HepG2 (cell line): ENCODE data around the gene AMOTL1. TPM values are rescaled to one million over a fixed set of nuclear protein-coding genes. Genes with fewer than 3 reads are reported as not detected.

ENCODE experiments used
- ATAC-seq: fragments of 200-7000 bp; cut with Tn5 transposase; 3 replicates; pipeline ENCODE4 v1.9.1; 2020; ENCODE audit warnings: mild to moderate bottlenecking, moderate library complexity
- BruUV-seq: library from RNA; stranded (reverse); fragments of 400-500 nt; replicated peaks from 2 replicates; lab custom pipeline; 2021; lab: Mats Ljungman, UMichigan
- CTCF ChIA-PET: fragments of 300-600 bp; formaldehyde crosslinking; extraction: SDS; loops from one replicate; lab custom pipeline; 2021; ENCODE audit warnings: low total read pairs, inconsistent platforms, low intra/inter-chr PET ratio; lab: Yijun Ruan, JAX
- POLR2A ChIA-PET: fragments of 350-600 bp; sonication (Branson Sonifier 250); formaldehyde crosslinking; loops from one replicate; lab custom pipeline; 2020; ENCODE audit warnings: antibody characterized with exemption, inconsistent platforms; lab: Yijun Ruan, JAX
- DNase-seq: peaks from one replicate; pipeline ENCODE4 v3.0.0-alpha.2; 2015; ENCODE audit warnings: low spot score
- FAIRE-seq: peaks from 3 replicates; lab custom pipeline; 2011; peaks lifted over from hg19 to GRCh38; lab: Jason Lieb, UNC
- H2AFZ ChIP-seq: one replicate; pipeline ENCODE4 v1.6.1; 2011; ENCODE audit warnings: low read length, inconsistent platforms
- H3K27ac ChIP-seq: fragments of 300-600 bp; 3 replicates; pipeline ENCODE4 v1.8.0; 2011; ENCODE audit warnings: mixed run types, mild to moderate bottlenecking, mixed read lengths, low read length, inconsistent platforms; ENCODE audit not compliant: insufficient read depth; ENCODE audit errors: extremely low read length
- H3K27me3 ChIP-seq, 2 experiments: fragments of 200-600 bp in 1 of 2; 2 replicates in 1 of 2; 3 replicates in 1 of 2; pipeline versions ENCODE4 v1.6.0 to v1.8.0; 2011; ENCODE audit warnings: low read length in 2 of 2, mild to moderate bottlenecking in 2 of 2, moderate library complexity in 2 of 2, inconsistent platforms in 1 of 2; ENCODE audit not compliant: insufficient read depth in 2 of 2, control insufficient read depth in 1 of 2
- H3K36me3 ChIP-seq, 2 experiments: fragments of 200-600 bp in 1 of 2; replicated peaks in 1 of 2; 2 replicates in 1 of 2; 3 replicates in 1 of 2; pipeline versions ENCODE4 v1.5.1 to v1.8.0; 2011; ENCODE audit warnings: low read length in 2 of 2, inconsistent platforms in 1 of 2; ENCODE audit not compliant: insufficient read depth in 2 of 2, control insufficient read depth in 1 of 2
- H3K4me1 ChIP-seq: 2 replicates; pipeline ENCODE4 v1.5.1; 2012; ENCODE audit warnings: low read length, inconsistent platforms; ENCODE audit not compliant: insufficient read depth
- H3K4me2 ChIP-seq: 2 replicates; pipeline ENCODE4 v1.6.0; 2011; ENCODE audit warnings: low read depth, low read length, inconsistent platforms
- H3K4me3 ChIP-seq, 3 experiments: fragments of 200-600 bp in 1 of 3; sonication (generic), shearing (Covaris generic) in 1 of 3; replicated peaks in 1 of 3; 2 replicates each; pipeline ENCODE4 v1.5.1; 2011 to 2016; ENCODE audit warnings: low read length in 3 of 3, inconsistent platforms in 2 of 3, low read depth in 2 of 3, mild to moderate bottlenecking in 2 of 3, control low read depth in 1 of 3, mixed read lengths in 1 of 3; ENCODE audit not compliant: insufficient read depth in 1 of 3
- H3K79me2 ChIP-seq: one replicate; pipeline ENCODE4 v1.6.1; 2011; ENCODE audit warnings: low read length, inconsistent platforms; ENCODE audit not compliant: insufficient read depth
- H3K9ac ChIP-seq: 2 replicates; pipeline ENCODE4 v1.6.0; 2011; ENCODE audit warnings: mild to moderate bottlenecking, low read depth, low read length, inconsistent platforms; ENCODE audit not compliant: insufficient read depth
- H3K9me3 ChIP-seq: 2 replicates; pipeline ENCODE4 v1.5.1; 2012; ENCODE audit warnings: mild to moderate bottlenecking, low read length
- H4K20me1 ChIP-seq: 2 replicates; pipeline ENCODE4 v1.6.0; 2011; ENCODE audit warnings: inconsistent platforms, mild to moderate bottlenecking, low read length, moderate library complexity; ENCODE audit not compliant: insufficient read depth
- CHD4 ChIP-seq: fragments of 200-600 bp; sonication (generic); IDR thresholded peaks from 2 replicates; pipeline ENCODE4 v1.7.0; 2017; ENCODE audit warnings: mild to moderate bottlenecking, low read length, borderline replicate concordance
- NFE2L1 ChIP-seq: sonication (generic); formaldehyde crosslinking; IDR thresholded peaks from 2 replicates; pipeline ENCODE4 v1.4.0; 2020; ENCODE audit warnings: missing genetic modification reagents, mild to moderate bottlenecking, borderline replicate concordance
- SP1 ChIP-seq, 2 experiments: fragments of 450-650 bp in 1 of 2; sonication (generic) in 1 of 2; formaldehyde crosslinking in 1 of 2; IDR thresholded peaks; 2 replicates each; pipeline versions ENCODE4 v1.4.0 to v1.6.1; 2016 to 2020; ENCODE audit warnings: missing genetic modification reagents in 1 of 2
- ZEB1 ChIP-seq: IDR thresholded peaks from 2 replicates; pipeline ENCODE4 v1.6.1; 2012; ENCODE audit warnings: mild to moderate bottlenecking, low read depth, inconsistent platforms; ENCODE audit not compliant: insufficient replicate concordance
- ZFYVE20 ChIP-seq: sonication (generic); formaldehyde crosslinking; IDR thresholded peaks from 2 replicates; pipeline ENCODE4 v1.8.0; 2023; ENCODE audit warnings: low read depth, mild to moderate bottlenecking, moderate library complexity, missing genetic modification reagents, borderline replicate concordance
- ZNF468 ChIP-seq: sonication (generic); formaldehyde crosslinking; IDR thresholded peaks from 2 replicates; pipeline ENCODE4 v1.8.0; 2022; ENCODE audit warnings: mild to moderate bottlenecking, moderate library complexity, missing genetic modification reagents
- ZNF496 ChIP-seq: sonication (generic); formaldehyde crosslinking; IDR thresholded peaks from 2 replicates; pipeline ENCODE4 v1.8.1; 2023; ENCODE audit warnings: mild to moderate bottlenecking, moderate library complexity, missing genetic modification reagents; ENCODE audit not compliant: insufficient replicate concordance
- ZNF607 ChIP-seq: sonication (generic); formaldehyde crosslinking; IDR thresholded peaks from 2 replicates; pipeline ENCODE4 v1.5.1; 2020; ENCODE audit warnings: missing genetic modification reagents, mild to moderate bottlenecking, borderline replicate concordance
- ZNF790 ChIP-seq: sonication (generic); formaldehyde crosslinking; IDR thresholded peaks from 2 replicates; pipeline ENCODE4 v1.8.0; 2022; ENCODE audit warnings: missing genetic modification reagents, mild to moderate bottlenecking, borderline replicate concordance
- ZNF850 ChIP-seq: sonication (generic); formaldehyde crosslinking; conservative IDR thresholded peaks from 2 replicates; pipeline ENCODE4 v1.9.0; 2021; ENCODE audit warnings: mild to moderate bottlenecking, missing genetic modification reagents
- WGBS: methylation state at CpG from one replicate; pipeline ENCODE4 v1.1.6; 2017; ENCODE audit warnings: low lambda C conversion rate; 5-methylcytosine and 5-hydroxymethylcytosine counted together
- in situ Hi-C: cut with HindIII; loops from 2 replicates; pipeline ENCODE4 v1.10.0; 2017; ENCODE audit warnings: low pct_unique_long_range_greater_than_20kb; ENCODE audit not compliant: extremely low pct_ligation_motif_present
- intact Hi-C: fragments of 100-400 bp; cut with micrococcal nuclease; formaldehyde crosslinking; loops from one replicate; pipeline ENCODE4 v1.10.0; 2022; ENCODE audit not compliant: unreplicated experiment
- polyA plus RNA-seq, 8 experiments: library from polyadenylated mRNA; depleted of rRNA in 3 of 8; stranded (reverse) in 7 of 8; unstranded in 1 of 8; fragments of >200 nt; fragmentation: Illumina TruSeq in 4 of 8; extraction: Trizol in 4 of 8; gene quantifications; 2 replicates each; pipeline versions ENCODE4 v1.2.1 to v1.2.3, GENCODE V29; 2011 to 2016; ENCODE audit warnings: low read depth in 4 of 8, missing spikeins in 1 of 8, mixed read lengths in 1 of 8; ENCODE audit not compliant: insufficient read depth in 1 of 8
- total RNA-seq, 5 experiments: library from RNA; depleted of rRNA; stranded (reverse); fragments of >200 nt; fragmentation: Illumina TruSeq; extraction: Trizol; gene quantifications; 2 replicates each; pipeline ENCODE4 v1.2.3, GENCODE V29; 2016; ENCODE audit warnings: low read depth in 1 of 5
- TF ChIP-seq, protein P1 (sequence below): sonication (generic); formaldehyde crosslinking; IDR thresholded peaks from 2 replicates; pipeline ENCODE4 v1.4.0; 2020; ENCODE audit warnings: mild to moderate bottlenecking, missing genetic modification reagents

AMOTL1 gene
- total and polyA plus RNA-seq, 2 of the 13 experiments (the other 11 are each of a cell fraction or from before 2014, with no cell fraction given), result 0.01 to 0.20 TPM

DNA sequence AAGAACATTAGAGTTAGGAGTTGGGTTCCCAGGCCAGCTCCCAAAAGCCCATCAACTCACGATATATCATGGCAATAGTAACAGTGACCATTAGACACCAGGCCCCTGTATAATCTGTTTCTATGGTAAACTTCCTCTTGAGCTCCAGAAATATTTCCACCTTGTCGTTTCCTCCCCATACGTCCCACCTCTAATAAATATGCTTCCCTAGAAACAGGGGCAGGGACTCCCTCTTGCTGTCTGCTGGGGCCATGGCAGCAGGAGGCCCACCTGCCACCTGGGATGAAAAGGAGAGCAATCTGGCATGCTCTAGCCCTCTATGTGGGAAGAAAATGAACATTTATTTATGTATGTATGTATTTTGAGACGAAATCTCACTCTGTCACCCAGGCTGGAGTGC, 32.2 kb upstream of the AMOTL1 start:
- DNase-seq, result no peak
- no peaks in the 10 kb centered on the region for H4K20me1 ChIP-seq
- no peak overlapping the region for H3K9ac ChIP-seq
- in situ Hi-C loops, result no loop called here
- no peak for TF ChIP-seq CHD4
- TF ChIP-seq NFE2L1 (CRISPR knock-in tag), result no peak
- no peak for TF ChIP-seq ZNF468 (CRISPR knock-in tag)
- TF ChIP-seq ZNF850 (CRISPR knock-in tag), result no peak
- TF ChIP-seq, protein P1, sequence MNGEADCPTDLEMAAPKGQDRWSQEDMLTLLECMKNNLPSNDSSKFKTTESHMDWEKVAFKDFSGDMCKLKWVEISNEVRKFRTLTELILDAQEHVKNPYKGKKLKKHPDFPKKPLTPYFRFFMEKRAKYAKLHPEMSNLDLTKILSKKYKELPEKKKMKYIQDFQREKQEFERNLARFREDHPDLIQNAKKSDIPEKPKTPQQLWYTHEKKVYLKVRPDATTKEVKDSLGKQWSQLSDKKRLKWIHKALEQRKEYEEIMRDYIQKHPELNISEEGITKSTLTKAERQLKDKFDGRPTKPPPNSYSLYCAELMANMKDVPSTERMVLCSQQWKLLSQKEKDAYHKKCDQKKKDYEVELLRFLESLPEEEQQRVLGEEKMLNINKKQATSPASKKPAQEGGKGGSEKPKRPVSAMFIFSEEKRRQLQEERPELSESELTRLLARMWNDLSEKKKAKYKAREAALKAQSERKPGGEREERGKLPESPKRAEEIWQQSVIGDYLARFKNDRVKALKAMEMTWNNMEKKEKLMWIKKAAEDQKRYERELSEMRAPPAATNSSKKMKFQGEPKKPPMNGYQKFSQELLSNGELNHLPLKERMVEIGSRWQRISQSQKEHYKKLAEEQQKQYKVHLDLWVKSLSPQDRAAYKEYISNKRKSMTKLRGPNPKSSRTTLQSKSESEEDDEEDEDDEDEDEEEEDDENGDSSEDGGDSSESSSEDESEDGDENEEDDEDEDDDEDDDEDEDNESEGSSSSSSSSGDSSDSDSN (CRISPR knock-in tag), result no peak
- TF ChIP-seq ZEB1, result no peak
- no peak for TF ChIP-seq ZNF496
- no peak for TF ChIP-seq SP1 (IDR thresholded peaks at IDR 0.05)
- no peak for TF ChIP-seq SP1 (CRISPR knock-in tag; IDR thresholded peaks at IDR 0.05)
- no peak for TF ChIP-seq ZNF790
- TF ChIP-seq ZNF607 (CRISPR knock-in tag), result no peak
- no peak for TF ChIP-seq ZFYVE20 (CRISPR knock-in tag)
- TF ChIP-seq, all 625 proteins: peak for 0
- BruUV-seq, result no TSS peak
- H3K9me3 ChIP-seq, result no peaks in the 10 kb centered on the region
- WGBS, result 20% methylated on average over 4 of the region's 4 CpGs
- H2AFZ ChIP-seq, result no peak overlapping the region
- H3K27ac ChIP-seq, result no peak overlapping the region
- H3K4me1 ChIP-seq, result peaks cover 4% of the 10 kb centered on the region
- POLR2A ChIA-PET, result no interaction called here
- H3K4me3 ChIP-seq, result no peak overlapping the region
- ATAC-seq (no peak), FAIRE-seq (no peak)
- H3K4me2 ChIP-seq, result no peak overlapping the region
- intact Hi-C loops, result no loop called here
- no peaks in the 10 kb centered on the region for H3K36me3 ChIP-seq
- H3K79me2 ChIP-seq, result no peaks in the 10 kb centered on the region
- peaks cover 2 to 18% of the 10 kb centered on the region in 2 experiments; a peak in 3 of 5 replicates for H3K27me3 ChIP-seq
- CTCF ChIA-PET, result no interaction called here
